IPS-20b (cell line): ENCODE data around the gene HSD11B2.

Experiments
- H3K27ac ChIP-seq: one replicate; pipeline ENCODE4 v1.5.1; 2013; ENCODE audit warnings: low read length
- H3K27me3 ChIP-seq: 2 replicates; pipeline ENCODE4 v1.6.1; 2013; ENCODE audit warnings: mild to moderate bottlenecking, low read length, inconsistent platforms; ENCODE audit not compliant: insufficient read depth
- H3K36me3 ChIP-seq: 2 replicates; pipeline ENCODE4 v1.6.1; 2013; ENCODE audit warnings: low read depth, mild to moderate bottlenecking, inconsistent platforms, low read length, moderate library complexity; ENCODE audit not compliant: insufficient read depth
- H3K4me1 ChIP-seq: 2 replicates; pipeline ENCODE4 v1.6.1; 2013; ENCODE audit warnings: mild to moderate bottlenecking, control low read depth, inconsistent platforms, low read length, moderate library complexity; ENCODE audit not compliant: insufficient read depth
- H3K4me3 ChIP-seq: 2 replicates; pipeline ENCODE4 v1.5.1; 2013; ENCODE audit warnings: mild to moderate bottlenecking, low read length, inconsistent platforms
- H3K9ac ChIP-seq: 2 replicates; pipeline ENCODE4 v1.6.1; 2013; ENCODE audit warnings: low read depth, mild to moderate bottlenecking, inconsistent platforms, low read length, moderate library complexity
- H3K9me3 ChIP-seq: 2 replicates; pipeline ENCODE4 v1.6.1; 2013; ENCODE audit warnings: mild to moderate bottlenecking, low read depth, low read length, inconsistent platforms; ENCODE audit not compliant: insufficient read depth

HSD11B2 gene

GRCh38 chr16:67430504-67430976, 381 bp upstream of the HSD11B2 start:
- Histone ChIP-seq H3K9ac (peak overlapping the region; percentile 71; the same call in 1 of the 2 replicates), H3K9me3 (no peaks in the 10 kb centered on the region), H3K36me3 (no peaks in the 10 kb centered on the region), H3K4me3 (peak overlapping the region; percentile 70), H3K27ac (no peak overlapping the region), H3K4me1 (peaks cover 26% of the 10 kb centered on the region; the same call in 1 of the 2 replicates), H3K27me3 (peaks cover 31% of the 10 kb centered on the region)

- H3K27me3 ChIP-seq, result peaks cover 31% of the 10 kb centered on the region
- H3K27ac ChIP-seq, result no peak overlapping the region
These were observed 1.0 kb downstream of the HSD11B2 start for GRCh38 chr16:67431775-67432505.

GRCh38 chr16:67432506-67432890, 1.6 kb downstream of the HSD11B2 start:
- H3K36me3 ChIP-seq, result peaks cover 8% of the 10 kb centered on the region
- peaks cover 31% of the 10 kb centered on the region for H3K27me3 ChIP-seq
- H3K4me3 ChIP-seq, result peak overlapping the region; percentile 89; the same call in 1 of the 2 replicates
- no peaks in the 10 kb centered on the region for H3K9me3 ChIP-seq
- no peak overlapping the region for H3K27ac ChIP-seq
- peak overlapping the region; percentile 73; the same call in 1 of the 2 replicates for H3K9ac ChIP-seq
- peaks cover 22% of the 10 kb centered on the region; the same call in 1 of the 2 replicates for H3K4me1 ChIP-seq

More at GRCh38 chr16:67431775-67432505, 1.0 kb downstream of the HSD11B2 start:
- peak overlapping the region; percentile 73; the same call in 1 of the 2 replicates for H3K9ac ChIP-seq
- peaks cover 2% of the 10 kb centered on the region; the same call in 1 of the 2 replicates for H3K36me3 ChIP-seq
- no peaks in the 10 kb centered on the region for H3K9me3 ChIP-seq
- H3K4me3 ChIP-seq, result peak overlapping the region; percentile 89
- H3K4me1 ChIP-seq, result peaks cover 22% of the 10 kb centered on the region; the same call in 1 of the 2 replicates

GRCh38 chr16:67433131-67433719, 2.3 kb downstream of the HSD11B2 start:
- Histone ChIP-seq H3K27me3 (peaks cover 30% of the 10 kb centered on the region), H3K27ac (no peak overlapping the region), H3K9ac (peak overlapping the region; percentile 73), H3K4me1 (peaks cover 19% of the 10 kb centered on the region; the same call in 1 of the 2 replicates), H3K36me3 (peaks cover 15% of the 10 kb centered on the region), H3K9me3 (no peaks in the 10 kb centered on the region), H3K4me3 (peak overlapping the region; percentile 89; the same call in 1 of the 2 replicates)

- Histone ChIP-seq H3K4me1 (peaks cover 13% of the 10 kb centered on the region; the same call in 1 of the 2 replicates), H3K36me3 (peaks cover 20% of the 10 kb centered on the region), H3K27me3 (peaks cover 6% of the 10 kb centered on the region; the same call in 1 of the 2 replicates), H3K4me3 (no peak overlapping the region), H3K27ac (no peak overlapping the region), H3K9me3 (no peaks in the 10 kb centered on the region), H3K9ac (no peak overlapping the region)
These were observed 4.8 kb downstream of the HSD11B2 start for GRCh38 chr16:67435758-67436164.

GRCh38 chr16:67436640-67437193, 5.8 kb downstream of the HSD11B2 start:
- Histone ChIP-seq H3K9me3 (no peaks in the 10 kb centered on the region), H3K36me3 (peaks cover 20% of the 10 kb centered on the region), H3K9ac (no peak overlapping the region), H3K4me3 (no peak overlapping the region), H3K27me3 (0 out of 2 replicates have a peak, but pooled peaks cover 2% of the 10 kb centered on the region), H3K4me1 (peaks cover 13% of the 10 kb centered on the region; the same call in 1 of the 2 replicates), H3K27ac (no peak overlapping the region)

- H3K9ac ChIP-seq, result no peak overlapping the region
- H3K27me3 ChIP-seq, result no peaks in the 10 kb centered on the region
- peaks cover 20% of the 10 kb centered on the region for H3K36me3 ChIP-seq
- H3K4me1 ChIP-seq, result peaks cover 10% of the 10 kb centered on the region; the same call in 1 of the 2 replicates
- no peak overlapping the region for H3K27ac ChIP-seq
- H3K9me3 ChIP-seq, result no peaks in the 10 kb centered on the region
- H3K4me3 ChIP-seq, result no peak overlapping the region
These were observed 6.6 kb downstream of the HSD11B2 start for GRCh38 chr16:67437513-67437912.

GRCh38 chr16:67438098-67438791, 7.3 kb downstream of the HSD11B2 start:
- peaks cover 3% of the 10 kb centered on the region; the same call in 1 of the 2 replicates for H3K4me1 ChIP-seq
- no peaks in the 10 kb centered on the region for H3K9me3 ChIP-seq
- no peak overlapping the region for H3K4me3 ChIP-seq
- peaks cover 20% of the 10 kb centered on the region for H3K36me3 ChIP-seq
- no peak overlapping the region for H3K9ac ChIP-seq
- no peaks in the 10 kb centered on the region for H3K27me3 ChIP-seq
- H3K27ac ChIP-seq, result no peak overlapping the region

GRCh38 chr16:67438824-67439393, 8.0 kb downstream of the HSD11B2 start:
- Histone ChIP-seq H3K27ac (no peak overlapping the region), H3K4me1 (no peaks in the 10 kb centered on the region), H3K4me3 (no peak overlapping the region), H3K9me3 (no peaks in the 10 kb centered on the region), H3K27me3 (no peaks in the 10 kb centered on the region), H3K36me3 (peaks cover 20% of the 10 kb centered on the region), H3K9ac (no peak overlapping the region)

GRCh38 chr16:67441271-67441753, 10.4 kb downstream of the HSD11B2 start:
- H3K36me3 ChIP-seq, result peaks cover 20% of the 10 kb centered on the region
- no peaks in the 10 kb centered on the region for H3K27me3 ChIP-seq

GRCh38 chr16:67441907-67442306, 11.0 kb downstream of the HSD11B2 start:
- H3K36me3 ChIP-seq, result peaks cover 18% of the 10 kb centered on the region
- no peak overlapping the region for H3K4me3 ChIP-seq
- H3K9me3 ChIP-seq, result no peaks in the 10 kb centered on the region
- no peaks in the 10 kb centered on the region for H3K4me1 ChIP-seq
- no peak overlapping the region for H3K9ac ChIP-seq
- H3K27ac ChIP-seq, result no peak overlapping the region
- no peaks in the 10 kb centered on the region for H3K27me3 ChIP-seq

More at GRCh38 chr16:67441271-67441753, 10.4 kb downstream of the HSD11B2 start:
- H3K4me3 ChIP-seq, result no peak overlapping the region
- no peak overlapping the region for H3K27ac ChIP-seq
- no peak overlapping the region for H3K9ac ChIP-seq
- H3K4me1 ChIP-seq, result no peaks in the 10 kb centered on the region
- no peaks in the 10 kb centered on the region for H3K9me3 ChIP-seq
